ENCODE data around the gene NAA80.

DNA sequence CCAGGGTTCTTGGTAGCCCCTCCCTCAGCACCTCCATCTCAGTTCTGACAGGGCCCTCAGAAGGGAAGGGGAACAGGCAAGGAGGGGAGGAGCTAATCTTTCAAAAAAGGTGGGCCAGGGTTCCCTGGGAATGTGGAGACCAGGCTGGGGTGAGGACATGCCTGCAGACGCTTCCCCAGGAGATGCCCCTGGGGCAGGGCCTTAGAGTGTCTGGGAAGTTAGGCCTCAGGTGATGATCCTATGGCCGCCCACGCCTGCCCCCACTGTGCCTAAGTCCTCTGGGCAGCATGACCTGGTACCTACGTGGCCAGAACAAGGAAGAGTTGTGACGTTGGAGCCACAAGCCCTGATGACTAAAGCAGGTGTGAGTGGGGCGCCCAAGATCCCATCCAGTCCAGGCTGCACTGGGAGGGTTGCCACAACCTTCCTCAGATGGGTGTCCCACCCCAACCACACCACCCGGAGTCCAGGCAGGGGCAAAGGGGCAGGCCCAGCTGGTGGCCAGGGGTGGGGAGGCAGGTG lies 34.2 kb downstream of the NAA80 start:
- TF ChIP-seq, protein P1, sequence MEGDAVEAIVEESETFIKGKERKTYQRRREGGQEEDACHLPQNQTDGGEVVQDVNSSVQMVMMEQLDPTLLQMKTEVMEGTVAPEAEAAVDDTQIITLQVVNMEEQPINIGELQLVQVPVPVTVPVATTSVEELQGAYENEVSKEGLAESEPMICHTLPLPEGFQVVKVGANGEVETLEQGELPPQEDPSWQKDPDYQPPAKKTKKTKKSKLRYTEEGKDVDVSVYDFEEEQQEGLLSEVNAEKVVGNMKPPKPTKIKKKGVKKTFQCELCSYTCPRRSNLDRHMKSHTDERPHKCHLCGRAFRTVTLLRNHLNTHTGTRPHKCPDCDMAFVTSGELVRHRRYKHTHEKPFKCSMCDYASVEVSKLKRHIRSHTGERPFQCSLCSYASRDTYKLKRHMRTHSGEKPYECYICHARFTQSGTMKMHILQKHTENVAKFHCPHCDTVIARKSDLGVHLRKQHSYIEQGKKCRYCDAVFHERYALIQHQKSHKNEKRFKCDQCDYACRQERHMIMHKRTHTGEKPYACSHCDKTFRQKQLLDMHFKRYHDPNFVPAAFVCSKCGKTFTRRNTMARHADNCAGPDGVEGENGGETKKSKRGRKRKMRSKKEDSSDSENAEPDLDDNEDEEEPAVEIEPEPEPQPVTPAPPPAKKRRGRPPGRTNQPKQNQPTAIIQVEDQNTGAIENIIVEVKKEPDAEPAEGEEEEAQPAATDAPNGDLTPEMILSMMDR (IDR thresholded peaks at IDR 0.05), result no peak
- TF ChIP-seq POLR2A (IDR thresholded peaks at IDR 0.05), result no peak

Measured in lower leg skin (tissue), 3 donors.